ENCODE data around the gene NLRC3. TPM values are rescaled to one million over a fixed set of nuclear protein-coding genes. Genes with fewer than 3 reads are reported as not detected.

The NLRC3 gene
- polyA plus RNA-seq, result 0.73 and 0.89 TPM in 2 replicates

GRCh38 chr16:3577302-3577752, at the start of gene NLRC3:
NLRC3 (minus strand) TSS chr16:3577403; CDS start chr16:3565036, 12,367 bp downstream.

GRCh38 chr16:3611146-3611975, 34.2 kb upstream of the NLRC3 start, which contains the start of gene SLX4:
SLX4 (minus strand) TSS chr16:3611606; CDS start chr16:3608964, 2,642 bp downstream.

GRCh38 chr16:3495176-3495575, 82.0 kb downstream of the NLRC3 start, which contains the start of gene C16orf90:
C16orf90 (minus strand) TSS chr16:3495489; CDS start chr16:3495421, 68 bp downstream.

Other genes with a start within 250 kb of the NLRC3 start
- not detected in 2 replicates for gene OR2C1, start 221.5 kb downstream of the NLRC3 start, polyA plus RNA-seq
- 5.8 and 6.4 TPM in 2 replicates for gene ZSCAN32, start 176.4 kb downstream of the NLRC3 start, polyA plus RNA-seq
- 4.3 and 10.4 TPM in 2 replicates for gene ZNF174, start 176.2 kb downstream of the NLRC3 start, polyA plus RNA-seq
- 1.2 and 3.0 TPM in 2 replicates for gene ZNF597, start 133.9 kb downstream of the NLRC3 start, polyA plus RNA-seq
- gene NAA60, start 133.7 kb downstream of the NLRC3 start, polyA plus RNA-seq, result 90.2 and 142 TPM in 2 replicates
- gene C16orf90, start 81.9 kb downstream of the NLRC3 start, polyA plus RNA-seq, result not detected in 2 replicates
- gene CLUAP1, start 76.4 kb downstream of the NLRC3 start, polyA plus RNA-seq, result 115 and 122 TPM in 2 replicates
- gene SLX4, start 34.2 kb upstream of the NLRC3 start, polyA plus RNA-seq, result 0.08 and 0.81 TPM in 2 replicates
- gene DNASE1, start 77.3 kb upstream of the NLRC3 start, polyA plus RNA-seq, result 0.95 and 1.7 TPM in 2 replicates
- gene TRAP1, start 140.1 kb upstream of the NLRC3 start, polyA plus RNA-seq, result 43.5 and 58.0 TPM in 2 replicates

All from Purkinje cell (primary cell).